ENCODE measurements around the gene DOC2B. TPM values are rescaled to one million over a fixed set of nuclear protein-coding genes. Genes with fewer than 3 reads are reported as not detected.

Gene DOC2B
- total RNA-seq, 1 experiment from 2014 or later = 15.2 TPM

- no peaks in the 10 kb centered on the region for H3K79me2 ChIP-seq (ENCODE audit: insufficient read depth, low read length)
- no peak for DNase-seq (ENCODE audit: low read depth, low spot score)
- H3K27me3 ChIP-seq (ENCODE audit: insufficient read depth, low read length) = no peaks in the 10 kb centered on the region
- H3K9ac ChIP-seq (ENCODE audit: low read length) = no peak overlapping the region
- no peaks in the 10 kb centered on the region for H3K4me1 ChIP-seq (ENCODE audit: control insufficient read depth in 1 of 2, insufficient read depth in 2 of 2, low read length in 2 of 2)
- H3K4me2 ChIP-seq (ENCODE audit: low read length) = no peak overlapping the region
- H3K36me3 ChIP-seq (ENCODE audit: control insufficient read depth in 1 of 2, insufficient read depth in 2 of 2, low read length in 2 of 2) = no peaks in the 10 kb centered on the region
- no peaks in the 10 kb centered on the region for H4K20me1 ChIP-seq (ENCODE audit: insufficient read depth)
- H3K9me2 ChIP-seq (ENCODE audit: insufficient read depth) = no peaks in the 10 kb centered on the region
- RAD21 ChIA-PET (ENCODE audit: low non-redundant PET in 1 of 2, low total read pairs in 2 of 2, uncharacterized antibody in 2 of 2, unreplicated experiment in 2 of 2) = no interaction called here
- no peaks in the 10 kb centered on the region for H3K9me3 ChIP-seq (ENCODE audit: control insufficient read depth in 1 of 2, insufficient read depth in 1 of 2, low read depth in 1 of 2, low read length in 2 of 2)
- CTCF ChIA-PET = no interaction called here
- H3K4me3 ChIP-seq (replicated peaks in 1 of 2; ENCODE audit: low read depth in 1 of 2, low read length in 2 of 2) = no peak overlapping the region
- H3K27ac ChIP-seq (ENCODE audit: low read depth, low read length) = no peak overlapping the region
- intact Hi-C loops (cut with micrococcal nuclease) = no loop called here
- TF ChIP-seq POLR2AphosphoS5 (IDR thresholded peaks at IDR 0.05; ENCODE audit: low read depth, low read length) (no peak), RAD21 (IDR thresholded peaks at IDR 0.05; ENCODE audit: low read depth) (no peak), MAX (IDR thresholded peaks at IDR 0.05) (no peak), EGR1 (IDR thresholded peaks at IDR 0.05; ENCODE audit: low read depth) (no peak), CEBPB (IDR thresholded peaks at IDR 0.05; ENCODE audit: low read depth) (no peak), YY1 (IDR thresholded peaks at IDR 0.05; ENCODE audit: extremely low read depth, insufficient replicate concordance, low read depth, low read length) (no peak), ZFX (IDR thresholded peaks at IDR 0.05) (no peak), EZH2 (IDR thresholded peaks at IDR 0.05) (no peak), POLR2A (IDR thresholded peaks at IDR 0.05; ENCODE audit: borderline replicate concordance, extremely low read depth, insufficient read depth, insufficient read length) (no peak), ATF3 (IDR thresholded peaks at IDR 0.05) (no peak)
- no TSS peak for BruUV-seq (replicated peaks)
- POLR2A ChIA-PET = no interaction called here
- no peak for ATAC-seq
- H2AFZ ChIP-seq (ENCODE audit: low read depth, low read length, poor library complexity, severe bottlenecking) = no peak overlapping the region
Measured at GRCh38 chr17:223723-224471, 42.4 kb upstream of the DOC2B start.

GRCh38 chr17:222172-222571 lies 40.7 kb upstream of the DOC2B start:
- no peaks in the 10 kb centered on the region for H3K9me3 ChIP-seq (ENCODE audit: control insufficient read depth in 1 of 2, insufficient read depth in 1 of 2, low read depth in 1 of 2, low read length in 2 of 2)
- no peak overlapping the region for H3K4me2 ChIP-seq (ENCODE audit: low read length)
- no peak overlapping the region for H3K27ac ChIP-seq (ENCODE audit: low read depth, low read length)
- no peaks in the 10 kb centered on the region for H3K79me2 ChIP-seq (ENCODE audit: insufficient read depth, low read length)
- ATAC-seq (no peak), DNase-seq (ENCODE audit: low read depth, low spot score) (no peak)
- ChIA-PET RAD21 (ENCODE audit: low non-redundant PET in 1 of 2, low total read pairs in 2 of 2, uncharacterized antibody in 2 of 2, unreplicated experiment in 2 of 2) (no interaction called here), CTCF (no interaction called here), POLR2A (no interaction called here)
- H2AFZ ChIP-seq (ENCODE audit: low read depth, low read length, poor library complexity, severe bottlenecking) = no peak overlapping the region
- H3K4me3 ChIP-seq (replicated peaks in 1 of 2; ENCODE audit: low read depth in 1 of 2, low read length in 2 of 2) = no peak overlapping the region
- H3K4me1 ChIP-seq (ENCODE audit: control insufficient read depth in 1 of 2, insufficient read depth in 2 of 2, low read length in 2 of 2) = no peaks in the 10 kb centered on the region
- H3K9me2 ChIP-seq (ENCODE audit: insufficient read depth) = no peaks in the 10 kb centered on the region
- intact Hi-C loops (cut with micrococcal nuclease) = no loop called here
- H3K27me3 ChIP-seq (ENCODE audit: insufficient read depth, low read length) = no peaks in the 10 kb centered on the region
- no TSS peak for BruUV-seq (replicated peaks)
- H3K36me3 ChIP-seq (ENCODE audit: control insufficient read depth in 1 of 2, insufficient read depth in 2 of 2, low read length in 2 of 2) = no peaks in the 10 kb centered on the region
- no peaks in the 10 kb centered on the region for H4K20me1 ChIP-seq (ENCODE audit: insufficient read depth)
- H3K9ac ChIP-seq (ENCODE audit: low read length) = no peak overlapping the region
- TF ChIP-seq ELF1 (IDR thresholded peaks at IDR 0.05; ENCODE audit: borderline replicate concordance, low read depth) = no peak
- no peak for TF ChIP-seq TCF7L2 (IDR thresholded peaks at IDR 0.05; ENCODE audit: borderline replicate concordance, extremely low read depth, insufficient read depth, insufficient read length)
- TF ChIP-seq, protein P1, sequence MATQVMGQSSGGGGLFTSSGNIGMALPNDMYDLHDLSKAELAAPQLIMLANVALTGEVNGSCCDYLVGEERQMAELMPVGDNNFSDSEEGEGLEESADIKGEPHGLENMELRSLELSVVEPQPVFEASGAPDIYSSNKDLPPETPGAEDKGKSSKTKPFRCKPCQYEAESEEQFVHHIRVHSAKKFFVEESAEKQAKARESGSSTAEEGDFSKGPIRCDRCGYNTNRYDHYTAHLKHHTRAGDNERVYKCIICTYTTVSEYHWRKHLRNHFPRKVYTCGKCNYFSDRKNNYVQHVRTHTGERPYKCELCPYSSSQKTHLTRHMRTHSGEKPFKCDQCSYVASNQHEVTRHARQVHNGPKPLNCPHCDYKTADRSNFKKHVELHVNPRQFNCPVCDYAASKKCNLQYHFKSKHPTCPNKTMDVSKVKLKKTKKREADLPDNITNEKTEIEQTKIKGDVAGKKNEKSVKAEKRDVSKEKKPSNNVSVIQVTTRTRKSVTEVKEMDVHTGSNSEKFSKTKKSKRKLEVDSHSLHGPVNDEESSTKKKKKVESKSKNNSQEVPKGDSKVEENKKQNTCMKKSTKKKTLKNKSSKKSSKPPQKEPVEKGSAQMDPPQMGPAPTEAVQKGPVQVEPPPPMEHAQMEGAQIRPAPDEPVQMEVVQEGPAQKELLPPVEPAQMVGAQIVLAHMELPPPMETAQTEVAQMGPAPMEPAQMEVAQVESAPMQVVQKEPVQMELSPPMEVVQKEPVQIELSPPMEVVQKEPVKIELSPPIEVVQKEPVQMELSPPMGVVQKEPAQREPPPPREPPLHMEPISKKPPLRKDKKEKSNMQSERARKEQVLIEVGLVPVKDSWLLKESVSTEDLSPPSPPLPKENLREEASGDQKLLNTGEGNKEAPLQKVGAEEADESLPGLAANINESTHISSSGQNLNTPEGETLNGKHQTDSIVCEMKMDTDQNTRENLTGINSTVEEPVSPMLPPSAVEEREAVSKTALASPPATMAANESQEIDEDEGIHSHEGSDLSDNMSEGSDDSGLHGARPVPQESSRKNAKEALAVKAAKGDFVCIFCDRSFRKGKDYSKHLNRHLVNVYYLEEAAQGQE (IDR thresholded peaks at IDR 0.05; ENCODE audit: low read depth) = no peak
- no peak for TF ChIP-seq EGR1 (IDR thresholded peaks at IDR 0.05; ENCODE audit: low read depth)
- TF ChIP-seq POLR2A (IDR thresholded peaks at IDR 0.05; ENCODE audit: borderline replicate concordance, extremely low read depth, insufficient read depth, insufficient read length) = no peak
- TF ChIP-seq JUND (IDR thresholded peaks at IDR 0.05) = no peak
- no peak for TF ChIP-seq FOSL1 (IDR thresholded peaks at IDR 0.05; ENCODE audit: low read depth)
- TF ChIP-seq CTCF (IDR thresholded peaks at IDR 0.05 in 2 of 3, conservative IDR thresholded peaks at IDR 0.05 in 1 of 3; ENCODE audit: borderline replicate concordance in 1 of 3, insufficient read depth in 1 of 3, low read depth in 2 of 3, low read length in 2 of 3) = no peak

Data from HCT116 (cell line).